Lower lobe of right lung (tissue), 2 donors: ENCODE measurements around the gene MICAL2. TPM values are rescaled to one million over a fixed set of nuclear protein-coding genes. Genes with fewer than 3 reads are reported as not detected.
A peak's percentile ranks its signal among the peaks of the same experiment; 100 is the strongest.

Experiments used
- ATAC-seq, 2 donors: fragments of 200-7000 bp; cut with Tn5 transposase; one replicate each; pipeline ENCODE4 v1.9.1; 2020 to 2022; ENCODE audit warnings: mild to moderate bottlenecking in 2 of 2, moderate library complexity in 2 of 2
- DNase-seq: peaks from one replicate; pipeline ENCODE4 v3.0.0-alpha.2; 2020
- H3K27ac ChIP-seq: fragments of 200-600 bp; one replicate; pipeline ENCODE4 v1.8.0; 2022
- H3K27me3 ChIP-seq: fragments of 200-600 bp; one replicate; pipeline ENCODE4 v1.8.0; 2022; ENCODE audit warnings: low read depth
- H3K36me3 ChIP-seq: fragments of 200-600 bp; one replicate; pipeline ENCODE4 v1.8.0; 2022; ENCODE audit warnings: mild to moderate bottlenecking
- H3K4me1 ChIP-seq: fragments of 200-600 bp; one replicate; pipeline ENCODE4 v1.8.0; 2022
- H3K4me3 ChIP-seq: fragments of 200-600 bp; one replicate; pipeline ENCODE4 v1.8.0; 2022; ENCODE audit warnings: mild to moderate bottlenecking
- H3K9me3 ChIP-seq: fragments of 200-600 bp; one replicate; pipeline ENCODE4 v1.8.0; 2022
- CTCF ChIP-seq: fragments of 200-600 bp; IDR thresholded peaks from one replicate; pipeline ENCODE4 v1.8.0; 2022; ENCODE audit warnings: antibody characterized with exemption, mild to moderate bottlenecking
- intact Hi-C: fragments of 100-400 bp; cut with DNase I; formaldehyde crosslinking; loops from one replicate; pipeline ENCODE4 v1.11.0; 2022
- total RNA-seq: library from RNA; stranded (reverse); fragmentation: NEBNext Ultra II Directional; extraction: Animal tissue kit (Norgen Biotek cat#: 25700); gene quantifications from one replicate; pipeline ENCODE4 v1.2.1, GENCODE V29; 2021
- donor health status: DM: no; HTN: yes; CAD: no; lungs with severe emphysema.

Gene MICAL2
- total RNA-seq, 1 donor from 2014 or later, result 127 TPM

GRCh38 chr11:12206529-12206928 lies 96.1 kb downstream of the MICAL2 start:
- Histone ChIP-seq H3K27ac (no peak overlapping the region), H3K36me3 (peaks cover 54% of the 10 kb centered on the region), H3K4me1 (peaks cover 3% of the 10 kb centered on the region), H3K27me3 (no peaks in the 10 kb centered on the region), H3K9me3 (no peaks in the 10 kb centered on the region), H3K4me3 (no peak overlapping the region)
- ATAC-seq (peak; percentile 23 to 41), DNase-seq (no peak)
- TF ChIP-seq CTCF, result no peak
- intact Hi-C loops, result no loop called here

GRCh38 chr11:12207384-12208150 lies 97.2 kb downstream of the MICAL2 start:
- H3K4me3 ChIP-seq, result no peak overlapping the region
- no peak overlapping the region for H3K27ac ChIP-seq
- intact Hi-C loops, result no loop called here
- TF ChIP-seq CTCF, result no peak
- no peaks in the 10 kb centered on the region for H3K9me3 ChIP-seq
- H3K36me3 ChIP-seq, result peaks cover 54% of the 10 kb centered on the region
- no peaks in the 10 kb centered on the region for H3K4me1 ChIP-seq
- no peak for ATAC-seq
- no peak for DNase-seq
- H3K27me3 ChIP-seq, result no peaks in the 10 kb centered on the region

GRCh38 chr11:12209096-12209495 lies 98.7 kb downstream of the MICAL2 start:
- no peak overlapping the region for H3K27ac ChIP-seq
- DNase-seq (no peak), ATAC-seq (no peak)
- intact Hi-C loops, result no loop called here
- H3K27me3 ChIP-seq, result no peaks in the 10 kb centered on the region
- no peaks in the 10 kb centered on the region for H3K4me1 ChIP-seq
- peaks cover 60% of the 10 kb centered on the region for H3K36me3 ChIP-seq
- H3K9me3 ChIP-seq, result no peaks in the 10 kb centered on the region
- H3K4me3 ChIP-seq, result no peak overlapping the region
- TF ChIP-seq CTCF, result no peak

GRCh38 chr11:12210200-12210599 lies 99.8 kb downstream of the MICAL2 start:
- H3K27ac ChIP-seq, result no peak overlapping the region
- ATAC-seq, result no peak
- peaks cover under 1% of the 10 kb centered on the region for H3K4me1 ChIP-seq
- DNase-seq, result no peak
- H3K27me3 ChIP-seq, result no peaks in the 10 kb centered on the region
- TF ChIP-seq CTCF, result no peak
- H3K4me3 ChIP-seq, result no peak overlapping the region
- H3K36me3 ChIP-seq, result peaks cover 53% of the 10 kb centered on the region
- intact Hi-C loops, result no loop called here
- no peaks in the 10 kb centered on the region for H3K9me3 ChIP-seq

GRCh38 chr11:12211331-12212065 lies 101.1 kb downstream of the MICAL2 start:
- Histone ChIP-seq H3K4me3 (no peak overlapping the region), H3K4me1 (peaks cover 13% of the 10 kb centered on the region), H3K36me3 (peaks cover 54% of the 10 kb centered on the region), H3K27me3 (no peaks in the 10 kb centered on the region), H3K27ac (no peak overlapping the region), H3K9me3 (no peaks in the 10 kb centered on the region)
- no peak for TF ChIP-seq CTCF
- intact Hi-C loops, result no loop called here
- DNase-seq, result no peak
- no peak for ATAC-seq
